CMK (cell line): ENCODE results near the gene PIP5K1B.

ENCODE experiments used
- DNase-seq: peaks from one replicate; pipeline ENCODE4 v3.0.0-alpha.2; 2010; ENCODE audit warnings: low read depth

The PIP5K1B gene

DNA sequence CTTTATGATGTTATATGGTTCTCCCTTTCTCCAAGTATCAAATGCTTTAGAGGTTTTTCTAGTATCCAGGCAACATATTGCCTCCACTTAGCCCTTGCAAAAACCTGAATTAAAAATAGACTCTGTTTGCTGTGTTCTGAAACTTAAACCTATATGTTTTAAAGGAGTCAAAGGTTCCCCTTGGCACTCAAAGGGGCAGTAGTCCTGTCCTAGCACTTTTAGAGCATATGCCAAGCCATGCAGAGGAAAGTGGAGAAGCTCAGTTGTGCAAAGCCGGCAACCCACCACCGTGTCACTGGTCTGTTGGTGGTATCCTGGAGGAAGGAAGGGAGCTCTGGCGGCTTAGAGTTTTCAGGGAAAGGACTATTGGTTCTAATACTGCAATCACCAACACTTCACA, 154.3 kb downstream of the PIP5K1B start:
- no peak for DNase-seq

- DNase-seq, result no peak
Observed at GRCh38 chr9:68860419-68860818, 155.4 kb downstream of the PIP5K1B start.

- no peak for DNase-seq
Observed at GRCh38 chr9:68861436-68861835, 156.4 kb downstream of the PIP5K1B start.

DNA sequence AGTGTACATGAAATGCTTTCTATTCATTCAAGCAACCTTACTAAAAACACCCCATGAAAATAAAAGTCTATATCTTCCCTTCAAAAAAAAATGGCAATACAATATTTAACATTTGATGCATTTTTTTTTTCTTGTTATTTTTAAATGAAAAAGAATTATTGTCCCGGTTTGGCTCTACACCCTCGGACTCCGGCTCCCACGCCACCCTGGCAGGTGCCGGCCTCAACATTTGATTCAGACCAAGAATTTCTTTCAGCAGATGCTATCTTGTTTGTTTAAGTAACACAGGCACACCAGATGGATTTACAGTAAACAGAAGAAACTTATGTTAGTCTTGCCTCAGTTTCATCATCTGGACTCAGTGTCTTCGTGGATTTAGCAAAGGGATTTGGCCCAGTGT, 162.0 kb downstream of the PIP5K1B start:
- DNase-seq, result no peak

DNA sequence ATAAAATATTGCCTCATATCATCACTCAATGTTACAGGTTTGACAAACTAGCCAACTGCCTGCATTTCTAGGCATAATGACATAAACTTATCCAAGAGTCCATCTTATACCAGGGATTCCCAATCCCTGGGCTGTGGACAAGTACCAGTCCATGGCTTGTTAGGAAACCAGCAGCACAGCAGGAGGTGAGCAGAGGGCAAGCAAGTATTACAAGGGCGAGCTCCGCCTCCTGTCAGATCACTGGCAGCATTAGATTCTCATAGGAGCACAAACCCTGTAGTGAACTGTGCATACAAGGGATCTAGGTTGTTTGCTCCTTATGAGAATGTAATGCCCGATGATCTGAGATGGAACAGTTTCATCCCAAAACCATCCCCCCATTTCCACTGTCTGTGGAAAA, 164.0 kb downstream of the PIP5K1B start:
- no peak for DNase-seq

DNA sequence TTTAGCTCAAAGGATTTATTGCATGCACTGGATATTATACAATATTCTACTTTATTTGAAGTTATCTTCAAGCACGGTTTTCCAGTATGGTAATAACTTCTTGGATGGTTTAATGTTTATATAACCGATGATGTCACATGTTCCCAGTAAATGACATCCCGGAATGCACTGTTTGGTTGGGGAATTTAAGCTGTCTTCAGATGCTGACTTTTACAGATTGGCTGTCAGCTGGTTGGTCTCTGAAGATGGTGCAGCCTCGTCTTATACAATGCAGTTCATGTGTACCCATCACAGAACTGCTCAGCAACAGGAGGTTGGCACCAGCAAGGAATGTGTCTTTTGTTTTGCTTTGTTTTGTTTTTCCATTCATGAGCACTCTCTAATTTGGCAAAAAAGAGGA, 165.0 kb downstream of the PIP5K1B start:
- DNase-seq, result no peak

GRCh38 chr9:68871236-68871635, 166.2 kb downstream of the PIP5K1B start:
- DNase-seq, result no peak

DNA sequence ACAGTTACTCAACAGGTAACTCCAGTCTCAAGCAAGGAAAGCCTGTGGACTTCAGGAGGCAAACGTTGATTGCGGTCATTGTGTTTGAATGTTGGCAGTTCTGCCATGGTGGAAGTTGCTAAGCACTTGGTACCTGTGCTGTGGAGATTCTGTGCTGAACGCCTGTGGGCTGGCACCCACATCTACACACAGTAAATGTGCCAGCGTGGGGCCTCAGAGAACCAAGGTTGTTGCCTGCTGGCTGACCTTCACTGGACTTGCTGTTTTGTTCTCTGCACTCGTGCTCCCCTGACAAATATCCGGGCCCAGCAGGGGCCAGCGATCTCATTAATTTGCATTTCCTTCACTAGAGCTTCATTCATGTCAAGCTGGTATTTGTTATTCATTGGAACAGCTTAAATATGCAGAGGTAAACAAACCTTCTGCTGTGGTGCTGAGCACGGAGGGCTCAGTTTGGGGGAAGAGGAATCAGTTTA, 167.0 kb downstream of the PIP5K1B start:
- no peak for DNase-seq

GRCh38 chr9:68873179-68873578, 168.1 kb downstream of the PIP5K1B start:
- DNase-seq, result no peak

DNA sequence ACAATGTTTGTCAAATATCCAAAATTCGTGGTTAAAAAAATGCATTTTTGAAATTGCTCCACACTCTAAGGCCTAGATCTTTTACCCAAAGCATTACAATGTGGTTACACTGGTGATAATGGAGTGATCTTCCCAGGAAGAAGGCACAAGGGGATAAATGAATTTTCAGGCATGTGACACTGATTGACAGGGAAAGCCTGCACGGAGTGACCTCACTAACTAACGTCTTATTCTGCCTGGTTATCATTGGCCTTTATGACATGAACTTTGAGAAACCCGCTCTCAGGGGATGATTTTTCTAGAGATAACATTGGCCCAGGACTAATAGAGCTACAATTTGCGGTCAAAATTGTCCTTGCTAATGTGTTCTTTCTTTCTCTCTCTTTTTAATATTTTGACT, 171.2 kb downstream of the PIP5K1B start:
- no peak for DNase-seq

DNA sequence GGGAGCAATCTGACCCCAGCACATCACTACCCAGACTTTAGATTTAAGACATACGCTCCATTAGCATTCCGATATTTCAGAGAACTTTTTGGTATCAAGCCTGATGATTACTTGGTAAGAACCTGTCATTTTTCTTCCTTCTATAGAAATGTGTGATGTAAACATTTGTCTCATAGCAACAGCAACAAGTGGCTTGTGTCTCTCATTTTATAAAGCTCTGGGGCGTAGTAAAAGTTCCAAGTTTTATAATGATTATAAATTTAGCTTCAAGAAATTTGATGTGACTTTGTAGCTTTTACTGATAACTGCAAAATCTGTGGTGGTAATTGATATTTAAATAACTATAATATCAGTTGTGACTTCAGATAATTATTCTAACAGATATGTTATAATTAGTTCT, 171.6 kb downstream of the PIP5K1B start:
- DNase-seq, result no peak

DNA sequence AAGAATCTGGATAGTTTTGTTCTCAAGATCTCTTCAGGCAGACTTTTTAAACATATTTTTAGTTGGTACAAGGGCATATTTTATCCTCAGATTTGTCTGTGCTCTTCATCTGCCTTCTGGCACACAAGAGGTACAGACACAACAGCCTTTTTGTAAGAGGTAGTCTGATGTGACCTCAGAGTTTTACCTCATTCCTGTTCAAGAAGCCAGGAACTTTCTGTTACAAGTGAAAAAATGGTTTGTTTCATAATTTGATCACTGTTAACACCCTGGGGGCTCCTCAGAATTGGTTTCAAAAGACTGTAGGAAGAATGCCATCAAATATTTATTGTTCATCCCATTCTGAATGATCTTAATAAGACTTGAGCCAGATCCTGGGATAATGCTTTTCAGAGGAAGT, 172.2 kb downstream of the PIP5K1B start:
- no peak for DNase-seq

GRCh38 chr9:68878450-68878849, 173.4 kb downstream of the PIP5K1B start:
- DNase-seq, result no peak

- DNase-seq, result no peak
Observed at GRCh38 chr9:68883224-68883623, 178.2 kb downstream of the PIP5K1B start.

DNA sequence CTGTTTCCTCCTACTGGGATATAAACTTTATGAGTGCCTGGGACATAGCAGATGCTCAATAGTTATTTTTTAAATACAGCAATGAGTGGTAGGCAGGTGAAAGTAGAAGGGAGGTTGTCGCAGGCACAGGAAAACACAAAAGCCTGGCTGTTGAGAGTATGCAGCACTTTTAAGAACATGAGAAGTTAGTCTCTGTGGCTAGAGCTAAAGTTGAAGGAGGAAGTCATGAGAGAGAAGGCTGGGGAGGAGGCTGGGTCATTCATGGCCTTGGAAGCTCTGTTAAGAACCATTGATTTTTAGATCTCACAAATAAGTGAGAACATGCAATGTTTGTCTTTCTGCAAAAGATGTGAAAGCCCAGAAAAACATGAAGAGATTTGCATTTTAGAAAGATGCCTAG, 182.2 kb downstream of the PIP5K1B start:
- DNase-seq, result no peak

DNA sequence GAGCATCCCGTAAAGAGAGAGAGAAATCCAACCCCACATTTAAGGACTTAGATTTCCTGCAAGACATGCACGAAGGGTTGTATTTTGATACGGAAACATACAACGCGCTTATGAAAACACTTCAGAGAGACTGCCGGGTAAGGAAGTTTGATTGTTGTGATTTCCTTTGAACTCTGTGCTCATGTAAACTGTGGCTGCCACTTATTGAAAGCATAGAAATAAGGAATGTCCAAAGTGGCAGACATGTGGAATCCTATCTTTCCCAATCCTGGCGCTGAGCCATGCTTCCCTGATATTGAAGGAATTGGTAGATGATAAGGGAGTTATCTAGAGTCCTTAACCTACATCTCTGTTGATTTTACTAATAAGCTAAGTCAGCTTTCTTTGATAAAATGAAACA, 189.5 kb downstream of the PIP5K1B start:
- DNase-seq, result no peak

GRCh38 chr9:68895741-68896478, 190.9 kb downstream of the PIP5K1B start:
- no peak for DNase-seq

DNA sequence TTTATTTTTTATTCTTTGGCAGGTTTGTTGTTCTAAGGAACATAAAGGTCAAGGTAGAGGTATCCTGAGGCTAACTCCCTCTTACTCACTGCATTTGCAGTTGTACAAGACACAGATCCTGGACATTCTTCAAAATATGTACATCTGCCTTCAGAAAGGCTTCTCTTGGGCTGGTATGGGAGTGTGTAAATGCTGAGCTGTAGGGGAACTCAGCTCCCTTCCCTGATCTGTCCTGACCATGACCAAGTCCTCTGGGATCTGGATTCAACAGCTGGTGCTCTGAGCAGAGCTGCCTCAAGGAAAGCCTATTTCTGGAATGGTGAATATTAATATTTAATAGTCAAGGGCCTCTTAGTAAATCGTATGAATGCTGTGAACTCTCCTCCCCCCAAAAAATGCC, 191.4 kb downstream of the PIP5K1B start:
- DNase-seq, result no peak

- DNase-seq, result no peak
Observed at GRCh38 chr9:68897577-68898145, 192.6 kb downstream of the PIP5K1B start.

DNA sequence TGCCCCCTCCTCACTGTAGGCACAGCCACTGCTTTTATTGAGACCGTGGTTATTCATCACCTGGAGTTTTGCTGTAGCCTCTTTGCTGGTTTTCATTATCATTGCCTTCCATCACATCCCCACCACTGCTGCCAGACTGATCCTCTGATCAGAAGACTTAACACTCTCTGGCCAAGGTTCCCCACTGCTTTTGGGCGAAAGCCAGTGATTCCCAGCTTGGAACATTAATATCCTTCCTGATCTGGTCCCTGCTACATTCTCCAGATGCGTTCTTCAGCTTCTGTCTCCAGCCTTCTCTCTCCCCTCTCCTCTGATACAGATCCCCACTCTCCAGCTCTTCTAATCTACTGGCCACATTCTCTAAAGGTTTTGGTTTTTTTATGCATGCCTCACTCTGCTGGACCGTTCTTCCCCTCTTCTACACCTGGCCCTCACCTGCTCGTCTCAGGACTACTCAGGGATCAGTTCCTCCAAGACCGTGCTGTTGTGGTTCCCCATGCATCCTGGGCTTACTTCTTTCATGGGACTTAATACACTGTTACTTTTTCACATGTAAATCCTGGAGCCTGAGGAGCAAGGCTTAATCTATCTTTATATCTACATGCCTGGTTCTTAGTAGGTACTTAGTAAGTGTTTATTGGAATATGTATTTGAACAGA, 193.9 kb downstream of the PIP5K1B start:
- no peak for DNase-seq

- DNase-seq, result no peak
Observed at GRCh38 chr9:68904454-68904853, 199.4 kb downstream of the PIP5K1B start.

DNA sequence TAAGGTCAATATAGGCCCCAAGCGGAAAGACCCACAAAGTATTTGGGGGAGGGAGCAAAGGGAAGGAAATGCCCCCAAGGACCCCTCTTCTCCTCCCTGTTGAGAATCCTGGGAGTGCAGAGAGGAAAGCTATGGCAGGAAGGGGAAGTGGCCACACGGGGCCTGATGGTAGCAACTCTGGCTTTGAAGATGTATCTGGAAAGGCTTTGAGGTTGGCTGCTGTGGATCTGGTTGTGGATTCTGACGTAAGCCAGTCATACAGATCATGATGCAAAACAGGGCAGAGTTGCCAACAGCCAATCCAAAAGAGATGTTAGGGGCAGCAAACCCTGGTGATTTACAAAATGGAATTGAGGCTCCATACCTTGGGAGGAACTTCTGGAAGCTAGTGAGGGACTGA, 200.1 kb downstream of the PIP5K1B start:
- DNase-seq, result peak; percentile 33

- no peak for DNase-seq
Observed at GRCh38 chr9:68907910-68908309, 202.9 kb downstream of the PIP5K1B start.
